GM10248 (cell line): ENCODE measurements around the gene ASB1.

ENCODE experiments used
- CTCF ChIA-PET: fragments of 300-600 bp; sonication (Branson Sonifier 250); formaldehyde crosslinking; extraction: SDS; loops from one replicate; lab custom pipeline; 2021; ENCODE audit warnings: antibody characterized with exemption; lab: Yijun Ruan, JAX
- POLR2A ChIA-PET: fragments of 350-650 bp; sonication (Branson Sonifier 250); formaldehyde crosslinking; extraction: SDS; loops from one replicate; lab custom pipeline; 2020; ENCODE audit warnings: antibody characterized with exemption; lab: Yijun Ruan, JAX
- DNase-seq: peaks from one replicate; pipeline ENCODE4 v3.0.0; 2012; ENCODE audit errors: extremely low spot score
- TF ChIP-seq, protein P1 (sequence below): IDR thresholded peaks from 2 replicates; pipeline ENCODE4 v1.5.1; 2012; ENCODE audit warnings: mild to moderate bottlenecking, low read depth; ENCODE audit errors: extremely low read depth, missing control alignments, control extremely low read depth

The ASB1 gene

DNA sequence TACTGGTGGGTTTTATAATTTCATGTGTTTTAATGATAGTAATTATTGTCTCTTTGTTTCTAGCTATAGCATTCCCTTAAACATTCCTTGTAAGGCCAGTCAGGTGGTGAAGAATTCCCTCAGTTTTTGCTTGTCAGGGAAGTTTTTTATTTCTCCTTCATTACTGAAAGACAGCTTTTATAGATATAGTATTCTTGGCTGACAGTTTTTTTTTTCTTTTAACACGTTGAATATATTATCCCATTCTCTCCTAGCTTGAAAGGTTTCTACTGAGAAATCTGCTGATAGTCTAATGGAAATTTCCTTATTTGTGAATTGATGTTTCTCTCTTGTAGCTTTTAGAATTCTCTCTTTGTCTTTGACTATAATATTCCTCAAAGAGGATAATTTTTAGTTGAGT is 46.8 kb downstream of the ASB1 start:
- ChIA-PET POLR2A (no interaction called here), CTCF (interaction anchor here (1.1 kb wide), 1 partner anchor 12 kb away, joined by 3 read pairs; no protein-coding TSS in a partner anchor)
- DNase-seq: no peak
- TF ChIP-seq, protein P1, sequence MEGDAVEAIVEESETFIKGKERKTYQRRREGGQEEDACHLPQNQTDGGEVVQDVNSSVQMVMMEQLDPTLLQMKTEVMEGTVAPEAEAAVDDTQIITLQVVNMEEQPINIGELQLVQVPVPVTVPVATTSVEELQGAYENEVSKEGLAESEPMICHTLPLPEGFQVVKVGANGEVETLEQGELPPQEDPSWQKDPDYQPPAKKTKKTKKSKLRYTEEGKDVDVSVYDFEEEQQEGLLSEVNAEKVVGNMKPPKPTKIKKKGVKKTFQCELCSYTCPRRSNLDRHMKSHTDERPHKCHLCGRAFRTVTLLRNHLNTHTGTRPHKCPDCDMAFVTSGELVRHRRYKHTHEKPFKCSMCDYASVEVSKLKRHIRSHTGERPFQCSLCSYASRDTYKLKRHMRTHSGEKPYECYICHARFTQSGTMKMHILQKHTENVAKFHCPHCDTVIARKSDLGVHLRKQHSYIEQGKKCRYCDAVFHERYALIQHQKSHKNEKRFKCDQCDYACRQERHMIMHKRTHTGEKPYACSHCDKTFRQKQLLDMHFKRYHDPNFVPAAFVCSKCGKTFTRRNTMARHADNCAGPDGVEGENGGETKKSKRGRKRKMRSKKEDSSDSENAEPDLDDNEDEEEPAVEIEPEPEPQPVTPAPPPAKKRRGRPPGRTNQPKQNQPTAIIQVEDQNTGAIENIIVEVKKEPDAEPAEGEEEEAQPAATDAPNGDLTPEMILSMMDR: no peak

DNA sequence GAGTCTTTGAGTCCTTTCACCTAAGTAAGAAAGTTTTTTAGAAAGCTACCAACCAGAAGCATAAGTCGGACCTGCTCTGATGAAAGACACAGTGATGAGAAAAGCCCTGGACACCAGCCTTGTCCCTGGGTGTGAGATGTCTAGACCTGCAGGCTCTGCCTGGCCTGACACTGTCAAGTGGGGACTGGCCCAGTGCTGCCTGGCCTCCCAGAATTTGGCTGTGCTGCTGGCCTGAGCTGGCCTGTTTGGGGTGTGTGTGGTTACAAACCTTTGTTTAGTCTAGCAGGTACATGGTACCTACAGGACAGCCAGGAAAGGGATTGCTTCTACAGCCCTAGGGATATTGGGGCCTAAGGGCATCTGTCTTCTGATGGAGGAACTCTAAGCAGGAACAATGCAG is 48.3 kb downstream of the ASB1 start:
- ChIA-PET CTCF (interaction anchor here (1.0 to 1.4 kb wide), 2 partner anchors 15 to 33 kb away, joined by 3 read pairs; no protein-coding TSS in a partner anchor), POLR2A (no interaction called here)
- no peak for DNase-seq
- TF ChIP-seq, protein P1: no peak

DNA sequence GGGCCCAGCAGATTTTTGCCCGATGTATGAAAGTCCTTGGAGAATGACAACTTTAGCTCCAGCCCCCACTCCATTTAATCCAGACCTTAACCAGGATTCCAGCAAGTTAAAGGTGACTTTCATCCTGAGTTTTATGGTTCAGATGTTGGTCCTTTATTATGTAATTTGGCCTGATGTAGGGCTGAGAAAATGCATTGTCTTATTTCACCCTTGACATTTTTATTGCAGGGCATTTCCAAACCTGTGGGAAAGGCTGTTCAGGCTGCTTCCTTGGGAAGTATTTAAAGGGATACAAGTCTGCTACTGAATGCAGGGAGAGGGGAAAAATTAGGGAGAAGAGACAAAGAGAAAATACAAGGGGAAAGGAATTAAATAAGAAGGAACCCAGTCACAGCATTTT is 48.8 kb downstream of the ASB1 start:
- no peak for DNase-seq
- ChIA-PET CTCF (interaction anchor here (1.0 to 1.4 kb wide), 2 partner anchors 14 to 34 kb away, joined by 3 read pairs; no protein-coding TSS in a partner anchor), POLR2A (no interaction called here)
- TF ChIP-seq, protein P1: no peak

DNA sequence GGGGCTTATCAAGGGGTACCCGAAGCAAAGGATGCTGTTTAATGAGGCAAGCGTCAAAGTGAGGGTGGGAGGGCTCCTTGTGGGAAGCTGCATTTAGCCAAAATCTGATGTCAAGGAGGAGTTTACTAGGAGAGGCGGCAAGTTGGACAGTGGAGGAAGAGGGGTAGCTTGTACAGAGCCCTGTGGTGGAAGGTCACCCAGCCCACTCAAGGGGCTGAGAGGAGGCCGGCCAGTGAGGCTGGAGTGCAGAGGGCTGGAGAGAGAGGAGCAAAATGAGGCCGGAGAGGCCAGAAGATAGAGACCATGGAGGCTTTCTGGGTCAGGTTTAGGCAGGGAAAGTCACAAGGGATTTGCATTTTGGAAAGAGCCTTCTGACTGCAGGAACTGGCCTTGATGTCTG is 49.5 kb downstream of the ASB1 start:
- POLR2A ChIA-PET: no interaction called here
- no peak for DNase-seq
- CTCF ChIA-PET: interaction anchor here (1.4 to 2.7 kb wide), 2 partner anchors 9 to 14 kb away, joined by 3 to 15 read pairs; no protein-coding TSS in a partner anchor
- TF ChIP-seq, protein P1: no peak

DNA sequence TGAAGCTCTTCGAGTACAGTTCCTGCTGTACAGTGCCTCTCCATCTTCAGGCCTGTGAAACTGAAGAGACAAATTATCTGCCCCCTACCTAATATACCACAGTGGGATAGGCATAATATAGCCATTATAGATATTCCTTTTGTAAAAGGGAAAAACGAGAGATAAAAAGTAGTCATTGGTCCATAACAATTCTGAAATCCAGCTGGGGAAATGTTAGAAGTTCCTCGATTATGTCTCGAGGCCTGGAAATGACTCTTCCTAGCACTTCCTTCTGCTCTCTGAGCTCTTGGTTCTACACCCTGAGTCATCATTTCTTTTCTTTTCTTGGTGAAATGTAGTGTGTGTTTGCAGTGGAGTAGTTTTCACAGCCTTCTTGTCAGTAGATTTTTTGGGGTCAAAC is 51.5 kb downstream of the ASB1 start:
- ChIA-PET POLR2A (no interaction called here), CTCF (interaction anchor here (1.0 to 2.7 kb wide), 3 partner anchors 11 to 39 kb away, joined by 3 to 15 read pairs (median 4); no protein-coding TSS in a partner anchor)
- DNase-seq: no peak
- TF ChIP-seq, protein P1: no peak

DNA sequence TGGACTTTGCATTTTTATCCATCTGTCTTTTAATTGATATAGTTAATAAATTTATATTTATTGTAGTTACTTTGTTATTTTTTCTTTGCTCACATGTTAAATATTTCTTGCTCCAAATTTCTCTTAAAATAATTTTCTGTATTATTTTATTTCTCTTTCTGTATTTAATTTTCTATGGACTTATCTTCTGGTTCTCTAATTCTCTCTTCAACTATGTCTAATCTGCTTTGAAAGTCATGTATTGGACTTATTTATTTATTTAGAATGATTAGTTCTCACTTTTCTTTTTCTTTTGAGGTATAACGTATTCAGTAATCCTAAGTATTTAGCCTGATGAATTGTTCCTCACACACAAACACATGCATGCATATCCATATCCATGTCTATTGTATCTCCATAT is 53.1 kb downstream of the ASB1 start:
- TF ChIP-seq, protein P1: no peak
- no peak for DNase-seq
- CTCF ChIA-PET: no interaction called here
- POLR2A ChIA-PET: no interaction called here

DNA sequence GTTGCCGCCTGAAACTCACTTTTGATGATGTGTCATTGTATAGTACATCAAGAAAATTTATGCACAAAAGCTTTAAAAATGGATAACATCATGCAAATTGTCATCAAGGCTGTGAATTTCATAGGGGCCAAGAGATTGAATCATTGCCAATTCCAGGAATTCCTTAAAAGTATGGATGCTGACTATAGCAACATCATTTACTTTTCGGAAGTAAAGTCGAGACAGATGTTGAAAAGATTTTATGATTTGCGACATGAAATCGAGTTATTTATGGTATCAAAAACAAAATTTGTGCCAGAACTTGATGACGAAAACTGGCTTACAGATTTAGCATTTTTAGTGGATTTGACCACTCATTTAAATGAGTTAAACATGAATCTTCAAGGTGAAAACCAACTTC is 56.3 kb downstream of the ASB1 start:
- DNase-seq: no peak
- ChIA-PET CTCF (no interaction called here), POLR2A (no interaction called here)
- TF ChIP-seq, protein P1: no peak
